ENCODE measurements around the gene RABGAP1L.
"Not testable (repeated sequence)": the region's sequence is repeated elsewhere in the genome, so short reads cannot be mapped to it uniquely, and the experiment has no call there.

RABGAP1L gene

GRCh38 chr1:174577681-174578080, 418.4 kb downstream of the RABGAP1L start:
- DNase-seq (ENCODE audit: low spot score) = no peak

GRCh38 chr1:174580801-174581200, 421.5 kb downstream of the RABGAP1L start:
- no peak for DNase-seq (ENCODE audit: low spot score)

GRCh38 chr1:174583316-174583715, 424.0 kb downstream of the RABGAP1L start:
- DNase-seq (ENCODE audit: low spot score) = no peak

- DNase-seq (ENCODE audit: low spot score) = no peak
These were observed 424.8 kb downstream of the RABGAP1L start for GRCh38 chr1:174584071-174584470.

- DNase-seq (ENCODE audit: low spot score) = not testable (repeated sequence)
These were observed 429.3 kb downstream of the RABGAP1L start for GRCh38 chr1:174588618-174589017.

- no peak for DNase-seq (ENCODE audit: low spot score)
These were observed 445.9 kb downstream of the RABGAP1L start for GRCh38 chr1:174605198-174605597.

- no peak for DNase-seq (ENCODE audit: low spot score)
These were observed 447.2 kb downstream of the RABGAP1L start for GRCh38 chr1:174606471-174606870.

- DNase-seq (ENCODE audit: low spot score) = not testable (repeated sequence)
These were observed 458.6 kb downstream of the RABGAP1L start for GRCh38 chr1:174617905-174618304.

GRCh38 chr1:174623324-174624035, 464.2 kb downstream of the RABGAP1L start:
- no peak for DNase-seq (ENCODE audit: low spot score)

GRCh38 chr1:174626031-174627025, 467.0 kb downstream of the RABGAP1L start:
- no peak for DNase-seq (ENCODE audit: low spot score)

GRCh38 chr1:174637487-174637886, 478.2 kb downstream of the RABGAP1L start:
- no peak for DNase-seq (ENCODE audit: low spot score)

- DNase-seq (ENCODE audit: low spot score) = no peak
These were observed 480.1 kb downstream of the RABGAP1L start for GRCh38 chr1:174639461-174639860.

GRCh38 chr1:174640783-174641182, 481.5 kb downstream of the RABGAP1L start:
- no peak for DNase-seq (ENCODE audit: low spot score)

- DNase-seq (ENCODE audit: low spot score) = no peak
These were observed 483.1 kb downstream of the RABGAP1L start for GRCh38 chr1:174642393-174642792.

GRCh38 chr1:174643206-174643605, 483.9 kb downstream of the RABGAP1L start:
- no peak for DNase-seq (ENCODE audit: low spot score)

GRCh38 chr1:174649572-174649971, 490.3 kb downstream of the RABGAP1L start:
- DNase-seq (ENCODE audit: low spot score) = not testable (repeated sequence)

GRCh38 chr1:174652569-174653280, 493.4 kb downstream of the RABGAP1L start:
- no peak for DNase-seq (ENCODE audit: low spot score)

GRCh38 chr1:174654560-174654959, 495.2 kb downstream of the RABGAP1L start:
- DNase-seq (ENCODE audit: low spot score) = no peak

- no peak for DNase-seq (ENCODE audit: low spot score)
These were observed 497.2 kb downstream of the RABGAP1L start for GRCh38 chr1:174656409-174657059.

GRCh38 chr1:174657411-174657810, 498.1 kb downstream of the RABGAP1L start:
- no peak for DNase-seq (ENCODE audit: low spot score)

GRCh38 chr1:174657893-174658292, 498.6 kb downstream of the RABGAP1L start:
- no peak for DNase-seq (ENCODE audit: low spot score)

GRCh38 chr1:174659823-174660222, 500.5 kb downstream of the RABGAP1L start:
- DNase-seq (ENCODE audit: low spot score) = no peak
